Esophagus (tissue), 2 donors: ENCODE measurements around the gene MGRN1. TPM values are rescaled to one million over a fixed set of nuclear protein-coding genes. Genes with fewer than 3 reads are reported as not detected.

ENCODE experiments used
- H3K27ac ChIP-seq, 2 donors: one replicate each; pipeline ENCODE4 v1.5.1; 2013; ENCODE audit warnings: low read depth in 2 of 2, mild to moderate bottlenecking in 2 of 2, inconsistent platforms in 1 of 2, low read length in 1 of 2, moderate library complexity in 1 of 2
- H3K27me3 ChIP-seq, 2 donors: one replicate each; pipeline ENCODE4 v1.6.1; 2013; ENCODE audit warnings: low read length in 2 of 2, control low read depth in 1 of 2, mild to moderate bottlenecking in 1 of 2; ENCODE audit not compliant: insufficient read depth in 2 of 2, control insufficient read depth in 1 of 2
- H3K36me3 ChIP-seq, 2 donors: one replicate each; pipeline ENCODE4 v1.6.1; 2013; ENCODE audit warnings: low read length in 1 of 2; ENCODE audit not compliant: control insufficient read depth in 2 of 2, insufficient read depth in 2 of 2
- H3K4me1 ChIP-seq, 2 donors: one replicate each; pipeline ENCODE4 v1.6.1; 2013; ENCODE audit warnings: low read length in 1 of 2; ENCODE audit not compliant: control insufficient read depth in 2 of 2, insufficient read depth in 2 of 2
- H3K4me3 ChIP-seq, 2 donors: one replicate each; pipeline ENCODE4 v1.5.1; 2013; ENCODE audit warnings: low read length in 2 of 2, mild to moderate bottlenecking in 2 of 2, low read depth in 1 of 2, moderate library complexity in 1 of 2
- H3K9me3 ChIP-seq, 2 donors: one replicate each; pipeline ENCODE4 v1.6.1; 2013; ENCODE audit warnings: mild to moderate bottlenecking in 2 of 2, low read depth in 1 of 2, low read length in 1 of 2, moderate library complexity in 1 of 2; ENCODE audit not compliant: control insufficient read depth in 2 of 2, insufficient read depth in 1 of 2
- WGBS, 2 donors: extraction: QIAGEN DNeasy Blood & Tissue Kit; methylation state at CpG; one replicate each; pipeline ENCODE4 v1.1.7; 2013; 5-methylcytosine and 5-hydroxymethylcytosine counted together
- polyA plus RNA-seq, 2 donors: library from polyadenylated mRNA; stranded (reverse); fragments of 200-250 nt; gene quantifications; one replicate each; pipeline ENCODE4 v1.2.3, GENCODE V29; 2013
- donor health status: healthy with polysubstance abuse.
- donor health status: Bipolar disorder and iron deficiency.

The MGRN1 gene
- polyA plus RNA-seq, 2 donors = 10.9 to 15.1 TPM

GRCh38 chr16:4591191-4591590 lies 33.4 kb upstream of the MGRN1 start:
- H3K27me3 ChIP-seq = no peaks in the 10 kb centered on the region
- no peak overlapping the region for H3K27ac ChIP-seq
- WGBS, 2 donors = 67 to 73% methylated on average over 6 of the region's 6 CpGs
- peaks cover 0 to 6% of the 10 kb centered on the region in 2 donors for H3K9me3 ChIP-seq
- no peaks in the 10 kb centered on the region for H3K4me1 ChIP-seq
- H3K4me3 ChIP-seq = no peak overlapping the region
- no peaks in the 10 kb centered on the region for H3K36me3 ChIP-seq

DNA sequence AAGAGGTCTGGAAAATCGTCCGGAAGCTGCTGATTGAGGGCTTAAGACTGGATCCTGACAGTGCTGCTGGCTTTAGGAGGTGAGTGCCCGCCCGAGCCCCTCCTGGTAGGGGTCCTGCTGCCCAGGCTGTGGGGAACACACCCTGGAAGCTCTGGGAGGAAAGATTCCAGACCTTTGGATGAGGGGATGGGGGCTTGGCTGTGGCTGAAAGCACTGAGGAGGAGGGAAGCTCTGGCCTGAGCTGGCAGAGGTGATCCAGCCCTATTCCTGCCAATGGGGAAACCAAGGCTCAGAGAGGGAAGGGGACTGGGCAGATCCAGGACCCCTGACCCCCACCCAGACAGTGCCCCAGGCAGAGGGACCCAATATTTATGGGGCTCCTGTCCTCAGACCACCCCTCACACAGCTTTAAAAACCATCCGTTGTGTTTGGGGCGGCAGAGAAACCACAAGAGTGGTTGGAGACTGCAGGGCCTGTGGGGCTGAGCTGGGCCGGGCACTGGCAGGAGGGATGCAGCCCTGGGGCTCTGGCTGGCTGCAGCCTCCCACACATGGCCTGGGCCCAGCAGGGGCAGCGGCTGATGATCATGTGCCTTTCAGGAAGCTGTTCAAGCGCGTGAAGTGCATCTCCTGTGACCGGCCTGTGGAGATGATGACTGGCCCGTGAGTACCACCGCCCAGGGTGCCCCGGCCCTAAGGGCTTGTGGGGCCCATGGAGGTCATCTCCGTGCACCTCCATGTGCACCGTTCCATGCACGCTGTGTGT lies 32.7 kb upstream of the MGRN1 start:
- no peak overlapping the region for H3K4me3 ChIP-seq
- no peaks in the 10 kb centered on the region for H3K36me3 ChIP-seq
- 85 to 87% methylated on average over 16 to 17 of the region's 17 CpGs for WGBS, 2 donors
- H3K27ac ChIP-seq = no peak overlapping the region
- H3K4me1 ChIP-seq = no peaks in the 10 kb centered on the region
- H3K9me3 ChIP-seq = peaks cover 0 to 6% of the 10 kb centered on the region in 2 donors
- no peaks in the 10 kb centered on the region for H3K27me3 ChIP-seq

DNA sequence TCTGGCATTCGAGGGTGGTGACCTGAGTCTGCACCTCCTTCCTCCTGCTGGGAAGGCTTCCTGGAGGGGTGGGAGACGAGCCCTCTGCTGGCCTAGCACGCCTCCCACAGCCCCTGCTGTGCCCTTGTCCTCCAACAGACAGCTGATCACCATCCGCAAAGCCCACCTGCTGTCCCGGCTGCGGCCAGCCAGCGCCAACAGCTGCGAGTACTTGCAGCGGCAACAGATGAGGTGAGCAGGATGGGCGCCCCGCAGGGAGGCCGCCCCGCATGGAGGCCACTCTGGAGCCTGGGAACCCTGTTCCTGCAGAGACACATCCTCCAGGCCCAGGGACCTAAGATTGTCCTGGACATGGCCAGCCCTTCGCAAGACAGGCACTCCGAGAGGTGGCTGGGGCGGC lies 31.5 kb upstream of the MGRN1 start:
- Histone ChIP-seq H3K27me3 (no peaks in the 10 kb centered on the region), H3K27ac (no peak overlapping the region), H3K4me1 (no peaks in the 10 kb centered on the region), H3K9me3 (peaks cover 0 to 4% of the 10 kb centered on the region in 2 donors), H3K36me3 (no peaks in the 10 kb centered on the region), H3K4me3 (no peak overlapping the region)
- WGBS, 2 donors = 70 to 71% methylated on average over 16 of the region's 16 CpGs

GRCh38 chr16:4594433-4595410 lies 29.9 kb upstream of the MGRN1 start:
- Histone ChIP-seq H3K4me3 (no peak overlapping the region), H3K4me1 (no peaks in the 10 kb centered on the region), H3K27me3 (no peaks in the 10 kb centered on the region), H3K36me3 (no peaks in the 10 kb centered on the region), H3K9me3 (no peaks in the 10 kb centered on the region), H3K27ac (no peak overlapping the region)
- WGBS, 2 donors = 90 to 92% methylated on average over 38 of the region's 38 CpGs

- WGBS, 2 donors = 36 to 40% methylated on average over 9 of the region's 9 CpGs
- no peak overlapping the region for H3K4me3 ChIP-seq
These were observed 27.5 kb upstream of the MGRN1 start for GRCh38 chr16:4597174-4597573.

DNA sequence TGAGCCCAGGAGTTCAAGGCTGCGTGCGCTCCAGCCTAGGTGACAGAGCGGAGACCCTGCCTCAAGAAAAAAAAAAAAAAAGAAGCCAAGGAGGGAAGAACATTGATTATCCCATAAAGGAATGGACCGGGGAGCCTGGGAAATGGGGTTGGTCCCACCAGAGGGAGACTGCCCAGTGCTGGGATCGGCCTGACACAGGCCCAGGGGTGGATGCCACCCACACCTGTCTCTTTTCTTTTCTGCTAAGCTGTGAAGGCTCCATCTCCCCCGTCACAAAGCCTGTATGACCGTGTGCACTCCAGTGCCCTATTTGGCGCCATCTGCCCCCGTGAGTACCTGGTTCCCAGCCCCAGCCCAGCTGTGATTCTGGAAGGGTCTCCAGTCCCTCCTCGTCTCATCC lies 25.6 kb upstream of the MGRN1 start:
- Histone ChIP-seq H3K9me3 (no peaks in the 10 kb centered on the region), H3K27me3 (no peaks in the 10 kb centered on the region), H3K4me1 (peaks cover 6 to 10% of the 10 kb centered on the region in 2 donors), H3K27ac (no peak overlapping the region), H3K36me3 (no peaks in the 10 kb centered on the region), H3K4me3 (no peak overlapping the region)
- 90 to 92% methylated on average over 10 of the region's 10 CpGs for WGBS, 2 donors

More at GRCh38 chr16:4597174-4597573, 27.5 kb upstream of the MGRN1 start:
- Histone ChIP-seq H3K27ac (no peak overlapping the region), H3K9me3 (no peaks in the 10 kb centered on the region), H3K36me3 (no peaks in the 10 kb centered on the region), H3K4me1 (peaks cover 2 to 6% of the 10 kb centered on the region in 2 donors), H3K27me3 (no peaks in the 10 kb centered on the region)

GRCh38 chr16:4599545-4599944 lies 25.1 kb upstream of the MGRN1 start:
- Histone ChIP-seq H3K27me3 (no peaks in the 10 kb centered on the region), H3K4me1 (peaks cover 6 to 10% of the 10 kb centered on the region in 2 donors), H3K4me3 (no peak overlapping the region), H3K9me3 (no peaks in the 10 kb centered on the region), H3K36me3 (no peaks in the 10 kb centered on the region), H3K27ac (no peak overlapping the region)
- 82 to 83% methylated on average over 8 of the region's 8 CpGs for WGBS, 2 donors

- Histone ChIP-seq H3K36me3 (no peaks in the 10 kb centered on the region), H3K9me3 (no peaks in the 10 kb centered on the region), H3K27me3 (no peaks in the 10 kb centered on the region), H3K4me3 (no peak overlapping the region), H3K27ac (no peak overlapping the region), H3K4me1 (peaks cover 6 to 10% of the 10 kb centered on the region in 2 donors)
- 22 to 26% methylated on average over 18 of the region's 18 CpGs for WGBS, 2 donors
These were observed 23.4 kb upstream of the MGRN1 start for GRCh38 chr16:4601036-4601863.

- 59 to 76% methylated on average over 6 of the region's 6 CpGs for WGBS, 2 donors
- Histone ChIP-seq H3K4me3 (no peak overlapping the region), H3K27me3 (no peaks in the 10 kb centered on the region), H3K9me3 (no peaks in the 10 kb centered on the region), H3K4me1 (peaks cover 6 to 13% of the 10 kb centered on the region in 2 donors), H3K27ac (no peak overlapping the region), H3K36me3 (no peaks in the 10 kb centered on the region)
These were observed 22.8 kb upstream of the MGRN1 start for GRCh38 chr16:4601864-4602186.
